ENCODE measurements around the gene MB21D2. TPM values are rescaled to one million over a fixed set of nuclear protein-coding genes. Genes with fewer than 3 reads are reported as not detected.
"Not testable (repeated sequence)": the region's sequence is repeated elsewhere in the genome, so short reads cannot be mapped to it uniquely, and the experiment has no call there.

Gene MB21D2, protein sequence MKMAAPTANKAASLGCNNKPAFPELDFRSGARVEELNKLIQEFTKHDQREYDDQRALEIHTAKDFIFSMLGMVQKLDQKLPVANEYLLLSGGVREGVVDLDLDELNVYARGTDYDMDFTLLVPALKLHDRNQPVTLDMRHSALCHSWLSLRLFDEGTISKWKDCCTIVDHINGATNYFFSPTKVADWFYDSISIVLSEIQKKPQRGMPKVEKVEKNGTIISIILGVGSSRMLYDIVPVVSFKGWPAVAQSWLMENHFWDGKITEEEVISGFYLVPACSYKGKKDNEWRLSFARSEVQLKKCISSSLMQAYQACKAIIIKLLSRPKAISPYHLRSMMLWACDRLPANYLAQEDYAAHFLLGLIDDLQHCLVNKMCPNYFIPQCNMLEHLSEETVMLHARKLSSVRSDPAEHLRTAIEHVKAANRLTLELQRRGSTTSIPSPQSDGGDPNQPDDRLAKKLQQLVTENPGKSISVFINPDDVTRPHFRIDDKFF
- 1.5 and 3.0 TPM in 2 replicates for total RNA-seq

DNA sequence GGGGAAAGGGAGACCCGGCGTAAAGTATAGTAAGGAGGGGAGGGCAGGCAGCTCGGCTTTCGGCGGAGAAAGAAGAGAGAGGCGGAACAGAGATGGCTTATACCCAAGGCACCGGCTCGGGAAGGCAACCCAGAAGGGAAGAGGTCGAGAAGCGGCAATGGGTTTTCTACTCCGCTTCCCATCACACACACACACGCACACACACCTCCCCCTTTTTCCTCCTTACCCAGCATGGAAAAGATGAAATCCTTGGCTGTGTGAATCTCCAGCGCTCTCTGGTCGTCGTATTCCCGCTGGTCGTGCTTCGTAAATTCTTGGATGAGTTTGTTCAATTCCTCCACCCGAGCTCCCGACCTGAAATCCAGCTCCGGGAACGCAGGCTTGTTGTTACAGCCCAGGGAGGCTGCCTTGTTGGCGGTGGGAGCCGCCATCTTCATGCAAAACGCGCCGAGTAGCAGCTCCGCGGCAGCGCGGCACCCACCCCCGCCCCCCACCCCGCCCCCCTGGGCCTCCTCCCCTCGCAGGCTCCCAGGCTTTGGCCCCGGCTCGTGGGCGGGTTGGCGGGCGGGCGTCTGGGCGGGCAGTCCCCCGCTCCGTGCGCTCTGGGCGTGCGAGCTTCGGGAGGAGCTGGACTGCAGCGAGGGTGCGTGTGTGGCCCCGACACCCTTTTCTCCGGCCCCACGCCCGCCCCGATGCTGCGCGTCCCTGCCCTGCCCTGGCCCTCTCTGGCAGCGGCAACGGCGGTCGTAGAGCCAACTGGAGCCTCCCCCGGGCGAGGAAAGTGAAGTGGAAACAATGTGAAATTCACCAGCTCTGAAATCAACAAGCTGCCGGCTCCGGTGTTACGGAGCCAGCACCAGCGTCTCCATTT, at the start of gene MB21D2:
MB21D2 (minus strand) TSS at position 453 of the 871 bp plus-strand sequence; CDS start at position 437, 16 bp downstream.
- peak; percentile 85 to 87 for DNase-seq (ENCODE audit: low read depth in 2 of 2)

DNA sequence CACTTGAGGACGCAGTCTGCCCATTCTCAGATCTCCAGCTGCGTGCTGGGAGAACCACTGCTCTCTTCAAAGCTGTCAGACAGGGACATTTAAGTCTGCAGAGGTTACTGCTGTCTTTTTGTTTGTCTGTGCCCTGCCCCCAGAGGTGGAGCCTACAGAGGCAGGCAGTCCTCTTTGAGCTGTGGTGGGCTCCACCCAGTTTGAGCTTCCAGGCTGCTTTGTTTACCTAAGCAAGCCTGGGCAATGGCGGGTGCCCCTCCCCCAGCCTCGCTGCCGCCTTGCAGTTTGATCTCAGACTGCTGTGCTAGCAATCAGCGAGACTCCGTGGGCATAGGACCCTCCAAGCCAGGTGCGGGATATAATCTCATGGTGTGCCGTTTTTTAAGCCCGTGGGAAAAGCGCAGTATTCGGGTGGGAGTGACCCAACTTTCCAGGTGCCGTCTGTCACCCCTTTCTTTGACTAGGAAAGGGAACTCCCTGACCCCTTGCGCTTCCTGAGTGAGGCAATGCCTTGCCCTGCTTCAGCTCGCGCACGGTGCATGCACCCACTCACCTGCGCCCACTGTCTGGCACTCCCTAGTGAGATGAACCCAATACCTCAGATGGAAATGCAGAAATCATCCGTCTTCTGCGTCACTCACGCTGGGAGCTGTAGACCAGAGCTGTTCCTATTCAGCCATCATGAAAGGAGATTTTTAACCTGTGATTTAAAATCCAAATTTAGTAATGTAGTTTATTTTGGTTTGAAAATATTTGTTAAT, 47.5 kb upstream of the MB21D2 start:
- not testable (repeated sequence) for DNase-seq (ENCODE audit: low read depth in 2 of 2)

DNA sequence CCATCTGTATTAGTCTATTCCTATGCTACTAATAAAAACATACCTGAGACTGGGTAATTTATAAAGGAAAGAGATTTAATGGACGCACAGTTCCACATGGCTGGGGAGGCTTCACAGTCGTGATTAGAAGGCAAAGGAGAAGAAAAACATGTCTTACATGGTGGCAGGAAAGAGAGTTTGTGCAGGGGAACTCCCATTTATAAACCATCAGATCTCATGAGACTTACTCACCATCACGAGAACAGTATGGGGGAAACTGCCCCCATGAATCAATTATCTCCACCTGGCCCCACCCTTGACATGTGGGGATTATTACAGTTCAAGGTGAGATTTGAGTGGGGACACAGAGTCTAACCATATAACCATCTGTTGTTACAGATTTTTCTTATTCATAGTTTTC, 42.1 kb upstream of the MB21D2 start:
- DNase-seq (ENCODE audit: low read depth in 2 of 2), result no peak

DNA sequence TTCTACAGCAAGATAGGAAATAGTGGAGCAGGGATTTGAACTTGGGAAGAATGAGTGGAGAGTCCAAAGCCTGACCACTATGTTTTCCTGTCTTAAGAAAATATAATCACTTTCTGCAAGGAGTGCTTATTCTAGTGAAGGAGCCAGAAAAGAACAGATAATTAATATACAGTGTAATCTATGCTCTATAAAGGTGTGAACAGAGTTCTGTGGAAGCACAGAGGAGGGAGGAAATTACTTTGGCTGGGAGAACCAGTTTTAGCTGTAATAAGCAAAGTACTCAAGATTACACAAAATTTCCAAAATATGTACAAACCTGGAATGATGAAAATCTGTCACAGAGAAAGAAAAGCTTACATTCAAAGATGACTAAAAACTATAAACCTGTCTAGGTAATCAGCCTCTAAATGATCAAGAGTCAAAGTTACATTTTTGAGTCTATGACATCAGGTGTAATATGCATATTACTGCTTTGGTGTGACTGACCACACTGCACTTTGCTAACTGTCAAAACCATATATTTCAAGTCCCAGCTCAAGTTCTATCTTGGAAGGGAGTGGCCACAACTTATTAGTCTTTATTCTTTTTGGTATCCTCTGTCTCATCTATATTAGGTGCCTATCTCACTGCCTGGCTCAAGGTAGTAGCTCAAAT, 40.7 kb upstream of the MB21D2 start:
- no peak for DNase-seq (ENCODE audit: low read depth in 2 of 2)

DNA sequence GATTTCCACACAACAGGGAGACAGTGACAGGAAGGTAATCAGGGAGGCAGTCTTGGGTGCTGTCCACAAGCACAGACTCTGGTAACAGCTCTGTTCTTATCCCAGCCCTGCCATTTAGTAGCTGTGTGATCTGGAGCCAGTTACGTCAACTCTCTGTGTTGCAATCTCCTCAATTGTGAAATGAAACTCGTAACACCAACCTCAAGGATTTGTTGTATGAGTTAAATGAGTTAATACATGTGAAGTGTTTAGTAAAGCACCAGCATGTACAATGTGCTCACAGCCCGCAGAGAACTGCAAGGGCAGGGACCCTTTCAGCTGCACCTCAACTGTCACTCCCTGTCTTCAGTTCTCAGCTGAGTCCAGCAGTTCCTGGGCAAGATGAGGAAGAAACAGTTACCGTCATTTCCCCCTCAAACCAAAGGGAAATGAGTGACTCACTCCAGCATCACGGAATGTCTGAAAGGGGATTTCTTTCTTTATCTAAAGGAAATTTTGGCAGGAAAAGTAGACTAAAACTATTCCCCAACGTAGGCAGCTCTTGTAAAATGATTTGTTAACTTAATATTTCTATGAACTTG, 39.9 kb upstream of the MB21D2 start:
- peak; percentile 5 to 93 for DNase-seq (ENCODE audit: low read depth in 2 of 2)

DNA sequence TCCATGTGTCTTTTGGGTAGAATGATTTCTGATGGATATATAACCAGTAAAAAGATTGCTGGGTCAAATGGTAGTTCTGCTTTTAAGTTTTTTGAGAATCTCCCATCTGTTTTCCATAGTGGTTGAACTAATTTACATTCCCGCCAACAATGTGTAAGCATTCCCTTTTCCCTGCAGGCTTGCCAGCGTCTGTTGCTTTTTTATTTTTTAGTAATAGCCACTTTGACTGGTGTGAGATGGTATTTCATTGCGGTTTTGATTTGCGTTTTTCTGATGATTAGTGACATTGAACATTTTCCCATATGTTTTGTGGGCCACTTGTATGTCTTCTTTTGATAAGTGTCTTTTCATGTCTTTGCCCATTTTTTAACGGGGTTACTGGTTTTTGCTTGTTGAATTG, 36.3 kb upstream of the MB21D2 start:
- no peak for DNase-seq (ENCODE audit: low read depth in 2 of 2)

DNA sequence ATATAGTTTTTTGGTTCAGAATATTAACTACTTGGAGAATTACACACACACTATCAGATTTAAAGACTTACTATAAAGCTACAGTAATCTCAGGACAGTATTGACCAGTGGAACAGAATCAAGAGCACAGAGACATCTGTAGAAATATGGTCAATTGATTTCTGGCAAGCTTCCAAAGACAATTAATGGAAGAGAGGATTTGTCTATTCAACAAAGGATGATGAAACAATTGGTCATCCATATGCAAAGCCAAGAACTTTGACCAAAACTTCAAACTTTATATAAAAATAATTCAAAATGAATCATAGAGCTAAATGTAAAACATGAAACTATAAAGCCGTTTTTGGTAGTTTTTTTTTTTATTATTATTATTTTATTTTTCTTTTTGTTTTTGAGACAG, 29.8 kb upstream of the MB21D2 start:
- no peak for DNase-seq (ENCODE audit: low read depth in 2 of 2)

DNA sequence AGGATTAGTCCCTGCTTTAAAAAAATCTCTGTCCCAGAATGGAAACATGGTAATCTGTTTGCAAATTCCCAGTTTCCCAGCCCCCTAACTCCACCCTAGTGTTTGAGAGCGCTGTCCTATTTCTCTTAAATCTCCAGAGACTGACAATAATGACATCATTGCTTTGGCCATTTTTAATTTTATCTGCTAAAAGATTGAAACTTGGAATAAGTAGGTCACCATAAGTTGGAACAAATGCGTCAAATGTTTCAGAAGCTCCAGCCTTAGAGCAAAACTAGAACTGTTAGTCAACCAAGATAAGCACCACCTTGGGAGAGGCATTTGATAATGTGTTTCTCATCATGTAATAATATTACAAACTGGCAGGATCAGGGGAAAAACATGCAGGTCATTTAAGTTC, 25.7 kb upstream of the MB21D2 start:
- no peak for DNase-seq (ENCODE audit: low read depth in 2 of 2)

DNA sequence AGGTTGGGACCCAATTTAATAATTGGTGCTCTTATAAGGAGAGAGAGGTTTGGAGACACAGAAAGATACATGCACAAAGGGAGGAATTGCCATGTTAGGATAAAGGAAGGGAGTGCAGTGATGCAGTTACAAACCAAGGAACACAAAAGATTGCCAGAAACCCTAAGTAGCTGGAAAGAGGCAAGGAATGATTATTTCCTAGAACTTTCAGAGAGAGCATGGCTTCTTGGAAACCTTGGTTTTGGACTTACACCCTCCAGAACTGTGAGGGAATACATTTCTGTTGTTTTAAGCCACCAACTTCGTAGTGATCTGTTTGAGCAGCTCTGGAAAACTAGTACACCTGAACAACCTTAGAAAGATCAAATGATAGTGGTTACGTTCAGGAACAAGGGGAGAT, 25.0 kb upstream of the MB21D2 start:
- DNase-seq (ENCODE audit: low read depth in 2 of 2), result no peak

DNA sequence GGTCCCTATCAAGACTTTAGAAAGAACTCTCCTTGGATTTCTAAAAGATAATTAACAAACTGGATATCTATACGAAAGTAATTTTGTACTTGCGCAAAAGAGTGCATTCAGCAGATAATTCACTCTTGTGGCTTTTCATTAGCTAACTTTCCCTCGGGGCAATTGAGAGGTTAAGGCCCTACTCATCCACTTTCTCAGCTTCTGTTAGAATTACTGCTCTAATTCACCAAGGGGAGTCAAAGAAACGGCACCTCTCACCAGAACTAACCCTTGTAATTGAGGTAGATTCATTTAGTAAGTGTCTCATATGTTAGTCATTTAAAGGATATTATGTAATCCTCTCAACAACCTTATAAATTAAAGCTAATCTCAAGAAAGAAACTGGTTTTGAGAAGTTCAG, 22.5 kb upstream of the MB21D2 start:
- DNase-seq (ENCODE audit: low read depth in 2 of 2), result no peak

DNA sequence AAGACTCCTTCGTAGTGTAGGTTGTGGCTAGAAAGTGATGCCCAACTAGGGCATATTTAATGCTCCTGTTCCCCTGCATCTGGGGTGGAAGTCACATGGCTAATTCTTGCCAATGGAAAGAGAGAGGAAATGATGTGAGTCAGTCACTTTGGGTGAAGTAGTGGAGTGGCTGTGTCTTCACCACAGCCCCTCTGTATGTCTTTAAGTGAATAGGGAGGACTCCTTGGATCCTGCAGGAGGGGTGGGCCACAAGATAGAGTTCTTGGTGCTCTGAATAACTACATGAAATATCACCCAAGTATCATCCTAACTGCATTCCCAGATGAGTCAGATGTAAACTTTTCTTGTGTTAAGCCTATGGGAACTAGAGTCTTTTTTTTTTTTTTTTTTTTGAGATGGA, 17.8 kb upstream of the MB21D2 start:
- DNase-seq (ENCODE audit: low read depth in 2 of 2), result no peak

DNA sequence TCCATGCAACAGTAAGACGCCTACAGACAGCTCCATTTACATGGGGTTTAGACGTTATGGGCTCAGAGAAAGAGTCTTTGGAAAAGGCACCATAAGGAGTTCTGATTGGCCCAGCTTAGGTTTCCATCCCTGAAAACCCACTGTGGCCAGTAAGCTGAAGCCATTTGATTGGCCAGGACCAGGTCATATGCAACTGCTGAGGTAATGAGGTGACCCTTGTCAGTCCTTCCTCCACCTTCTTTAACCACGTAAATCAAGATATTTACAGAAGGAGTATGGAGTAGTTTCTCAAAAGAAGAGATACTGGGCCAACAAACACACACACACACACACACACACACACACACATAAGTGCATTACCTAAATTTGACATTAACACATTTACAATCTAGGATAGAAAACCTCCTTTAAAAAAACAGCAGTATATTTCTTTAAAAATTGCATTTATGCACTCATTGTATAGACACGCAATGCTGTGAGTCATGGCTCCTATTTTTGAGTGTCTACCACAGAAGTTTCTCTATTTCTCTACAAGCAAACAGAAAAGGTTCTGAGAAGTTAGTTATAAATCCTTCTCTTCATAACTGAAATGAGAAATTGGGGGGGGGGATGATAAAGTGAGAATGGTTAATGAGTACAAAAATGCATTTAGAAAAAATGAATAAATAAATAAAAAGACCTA, 16.3 kb upstream of the MB21D2 start:
- DNase-seq (ENCODE audit: low read depth in 2 of 2), result no peak

DNA sequence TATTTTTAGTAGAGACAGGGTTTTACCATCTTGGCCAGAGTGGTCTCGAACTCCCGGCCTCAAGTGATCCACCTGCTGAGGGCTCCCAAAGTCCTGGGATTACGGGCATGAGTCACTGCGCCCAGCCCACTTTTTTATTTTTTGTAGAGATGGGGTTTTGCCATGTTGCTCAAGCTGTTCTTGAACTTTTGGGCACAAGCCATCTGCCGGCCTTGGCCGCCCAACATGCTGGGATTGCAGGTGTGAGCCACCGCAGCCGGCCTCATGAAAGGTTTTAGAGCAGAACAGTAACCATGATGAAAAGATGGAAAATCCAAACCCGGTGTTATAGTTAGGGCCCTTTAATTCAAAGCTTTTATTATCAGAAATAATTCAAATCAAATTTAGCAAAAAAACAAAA, 15.6 kb upstream of the MB21D2 start:
- no peak for DNase-seq (ENCODE audit: low read depth in 2 of 2)

DNA sequence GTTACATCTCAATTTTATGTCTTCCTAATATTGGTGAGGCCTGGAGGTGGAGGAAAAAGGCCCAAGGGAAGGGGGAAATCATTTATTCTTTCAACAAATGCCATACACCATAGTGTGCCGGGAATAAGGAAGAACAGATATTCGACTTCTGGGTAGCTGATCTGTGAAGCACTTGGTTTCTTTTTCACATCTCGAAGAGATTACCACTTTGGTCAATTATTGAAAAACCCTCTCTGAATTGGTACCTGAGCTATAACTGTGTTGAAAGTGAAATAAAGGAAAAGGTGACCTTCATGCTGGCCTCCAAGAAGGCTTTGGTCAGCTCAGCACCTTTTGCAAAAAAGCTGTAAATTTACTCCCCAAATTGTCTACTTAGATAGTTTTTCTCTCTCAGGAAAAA, 14.2 kb upstream of the MB21D2 start:
- no peak for DNase-seq (ENCODE audit: low read depth in 2 of 2)

DNA sequence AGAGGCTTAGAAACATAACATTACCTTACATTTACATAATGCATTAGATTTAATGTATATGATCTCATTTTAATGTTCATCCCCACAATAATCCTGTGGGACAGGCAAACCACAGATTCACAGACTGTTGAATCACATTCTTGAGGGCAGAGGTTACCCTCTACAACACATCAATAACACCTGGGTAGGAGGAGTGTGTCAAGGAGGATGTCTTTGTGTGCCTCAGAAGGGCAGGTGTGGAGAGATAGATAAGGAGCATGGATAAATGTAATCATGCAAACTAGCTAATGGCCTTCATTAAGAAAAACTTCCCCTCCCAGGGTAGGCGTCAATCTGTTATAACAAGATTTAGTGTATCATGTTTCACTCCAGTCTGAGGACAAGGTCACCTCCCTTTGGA, 12.9 kb upstream of the MB21D2 start:
- DNase-seq (ENCODE audit: low read depth in 2 of 2), result no peak

DNA sequence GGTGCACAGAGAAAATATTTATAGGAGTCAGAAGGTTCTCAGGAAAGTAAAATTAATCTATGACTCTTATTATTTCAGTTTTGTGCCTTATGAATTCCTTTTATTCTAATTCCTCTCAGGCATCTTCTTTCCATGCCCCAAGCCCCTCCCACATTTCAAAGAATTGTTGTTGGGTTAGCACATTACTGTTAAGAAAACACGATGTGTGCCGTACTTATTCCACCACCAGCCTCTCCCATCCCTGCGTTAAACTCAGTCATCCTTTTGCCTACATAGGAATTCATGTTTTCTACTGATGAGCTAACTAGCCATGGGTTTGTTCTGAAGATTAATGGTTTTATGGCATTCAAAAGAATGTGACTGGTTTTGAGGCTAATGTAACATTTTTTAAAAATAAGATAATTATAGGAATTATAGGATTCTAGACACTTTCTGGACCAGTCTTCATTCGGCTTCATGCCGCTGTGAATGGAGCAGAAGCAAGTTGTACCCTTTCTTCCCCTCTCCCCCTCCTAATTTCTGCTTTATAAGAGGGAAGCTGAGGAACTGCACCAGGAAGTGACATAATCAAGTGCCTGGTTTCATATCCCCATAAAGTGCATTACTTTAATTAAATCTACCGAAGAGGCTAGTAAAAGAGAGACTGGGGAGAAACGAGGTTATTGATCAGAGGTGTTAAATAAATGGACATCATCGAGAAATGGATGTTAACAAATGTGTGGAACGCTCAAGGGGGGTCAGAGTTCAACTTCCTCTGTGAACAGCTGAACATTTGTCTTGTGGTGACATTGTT, 12.3 kb upstream of the MB21D2 start:
- DNase-seq (ENCODE audit: low read depth in 2 of 2), result no peak

DNA sequence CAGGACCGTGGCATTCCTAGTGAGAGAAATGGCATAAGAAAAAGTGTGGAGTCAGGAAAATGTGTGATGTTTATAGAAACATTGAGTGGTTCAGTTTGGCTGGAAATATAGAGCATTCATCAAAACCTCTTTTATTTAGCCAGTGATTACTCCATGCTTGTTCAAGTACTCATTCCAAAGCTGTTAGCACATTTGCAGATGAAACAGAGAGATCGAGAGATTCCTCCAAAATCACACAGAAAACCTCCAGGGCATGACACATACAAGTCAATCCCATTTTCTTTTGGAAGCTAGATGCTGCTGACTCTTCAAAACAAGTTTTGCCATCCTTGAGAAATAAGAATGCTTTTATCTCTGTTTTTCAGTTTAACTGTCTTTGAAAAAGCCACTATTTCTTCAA, 11.5 kb upstream of the MB21D2 start:
- DNase-seq (ENCODE audit: low read depth in 2 of 2), result no peak

DNA sequence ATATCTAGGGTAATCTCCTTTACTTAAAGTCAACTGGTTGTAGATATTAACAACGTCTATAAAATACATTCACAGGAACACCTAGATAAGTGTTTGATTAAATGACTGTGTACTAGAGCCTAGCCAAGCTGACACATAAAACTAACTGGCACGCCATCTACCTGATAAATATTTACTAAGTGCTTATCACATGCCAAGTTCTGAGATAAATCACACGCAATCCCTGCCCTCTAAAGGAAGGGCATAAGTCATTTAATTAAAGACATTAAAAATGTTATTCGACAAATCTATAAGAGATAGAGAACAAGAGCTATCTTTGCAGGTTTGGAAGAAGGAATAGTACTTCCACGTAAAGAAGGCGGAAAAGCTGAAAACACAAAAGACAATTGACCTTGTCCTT, 11.1 kb upstream of the MB21D2 start:
- no peak for DNase-seq (ENCODE audit: low read depth in 2 of 2)

DNA sequence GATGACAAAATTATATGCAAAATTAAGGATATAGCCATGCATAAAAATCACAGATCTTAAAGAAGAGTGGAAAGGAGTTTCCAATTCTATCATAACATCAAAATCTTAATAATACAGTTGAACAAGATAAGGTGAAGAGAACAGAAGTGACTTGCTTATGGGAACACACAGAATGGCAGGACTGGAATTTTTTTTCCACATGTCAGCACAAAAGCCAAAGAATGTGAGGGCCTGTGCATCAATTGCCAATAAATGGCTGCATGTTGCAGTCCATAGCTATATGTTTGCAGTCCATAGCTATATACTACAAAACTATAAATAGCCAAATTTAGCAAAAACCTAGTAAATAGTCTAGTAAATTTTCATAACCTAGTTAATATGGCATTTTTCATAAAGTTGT, 10.4 kb upstream of the MB21D2 start:
- no peak for DNase-seq (ENCODE audit: low read depth in 2 of 2)

DNA sequence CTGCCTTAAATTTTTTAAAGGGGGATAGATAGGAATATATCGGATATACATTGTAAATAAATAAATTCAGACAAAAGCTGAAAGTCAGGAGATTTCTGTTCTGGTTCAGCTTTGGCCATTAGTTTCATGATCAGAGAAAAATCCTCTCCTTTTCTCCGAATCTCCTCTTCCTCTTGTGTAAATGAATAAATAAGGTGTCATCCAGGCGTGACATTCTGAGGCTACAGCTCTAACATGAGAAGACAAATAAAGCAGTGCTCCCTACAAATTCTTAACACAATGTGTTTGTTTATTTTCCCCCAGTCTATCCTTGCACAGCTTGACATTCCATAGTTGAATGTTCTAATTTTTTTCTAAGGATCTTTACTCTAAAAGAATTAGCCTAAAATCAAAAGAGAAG, 9.4 kb upstream of the MB21D2 start:
- no peak for DNase-seq (ENCODE audit: low read depth in 2 of 2)
